LNCaP clone FGC (cell line): ENCODE results near the gene DNAAF3.

Experiments
- DNase-seq: peaks from one replicate; pipeline ENCODE4 v3.0.0-alpha.2; 2011; ENCODE audit warnings: low read depth
- H3K4me3 ChIP-seq: 2 replicates; pipeline ENCODE4 v1.5.1; 2011; ENCODE audit warnings: mild to moderate bottlenecking, low read depth, low read length, control low read depth
- TF ChIP-seq, protein P1 (sequence below): IDR thresholded peaks from 2 replicates; pipeline ENCODE4 v1.5.1; 2012; ENCODE audit warnings: mild to moderate bottlenecking; ENCODE audit not compliant: control insufficient read depth, insufficient read depth; ENCODE audit errors: extremely low read depth

Gene DNAAF3

GRCh38 chr19:55114566-55115145 is 51.8 kb downstream of the DNAAF3 start:
- no peak overlapping the region for H3K4me3 ChIP-seq
- TF ChIP-seq, protein P1, sequence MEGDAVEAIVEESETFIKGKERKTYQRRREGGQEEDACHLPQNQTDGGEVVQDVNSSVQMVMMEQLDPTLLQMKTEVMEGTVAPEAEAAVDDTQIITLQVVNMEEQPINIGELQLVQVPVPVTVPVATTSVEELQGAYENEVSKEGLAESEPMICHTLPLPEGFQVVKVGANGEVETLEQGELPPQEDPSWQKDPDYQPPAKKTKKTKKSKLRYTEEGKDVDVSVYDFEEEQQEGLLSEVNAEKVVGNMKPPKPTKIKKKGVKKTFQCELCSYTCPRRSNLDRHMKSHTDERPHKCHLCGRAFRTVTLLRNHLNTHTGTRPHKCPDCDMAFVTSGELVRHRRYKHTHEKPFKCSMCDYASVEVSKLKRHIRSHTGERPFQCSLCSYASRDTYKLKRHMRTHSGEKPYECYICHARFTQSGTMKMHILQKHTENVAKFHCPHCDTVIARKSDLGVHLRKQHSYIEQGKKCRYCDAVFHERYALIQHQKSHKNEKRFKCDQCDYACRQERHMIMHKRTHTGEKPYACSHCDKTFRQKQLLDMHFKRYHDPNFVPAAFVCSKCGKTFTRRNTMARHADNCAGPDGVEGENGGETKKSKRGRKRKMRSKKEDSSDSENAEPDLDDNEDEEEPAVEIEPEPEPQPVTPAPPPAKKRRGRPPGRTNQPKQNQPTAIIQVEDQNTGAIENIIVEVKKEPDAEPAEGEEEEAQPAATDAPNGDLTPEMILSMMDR: no peak
- DNase-seq: no peak

GRCh38 chr19:55113570-55114039 is 52.8 kb downstream of the DNAAF3 start:
- no peak overlapping the region for H3K4me3 ChIP-seq
- no peak for DNase-seq

DNA sequence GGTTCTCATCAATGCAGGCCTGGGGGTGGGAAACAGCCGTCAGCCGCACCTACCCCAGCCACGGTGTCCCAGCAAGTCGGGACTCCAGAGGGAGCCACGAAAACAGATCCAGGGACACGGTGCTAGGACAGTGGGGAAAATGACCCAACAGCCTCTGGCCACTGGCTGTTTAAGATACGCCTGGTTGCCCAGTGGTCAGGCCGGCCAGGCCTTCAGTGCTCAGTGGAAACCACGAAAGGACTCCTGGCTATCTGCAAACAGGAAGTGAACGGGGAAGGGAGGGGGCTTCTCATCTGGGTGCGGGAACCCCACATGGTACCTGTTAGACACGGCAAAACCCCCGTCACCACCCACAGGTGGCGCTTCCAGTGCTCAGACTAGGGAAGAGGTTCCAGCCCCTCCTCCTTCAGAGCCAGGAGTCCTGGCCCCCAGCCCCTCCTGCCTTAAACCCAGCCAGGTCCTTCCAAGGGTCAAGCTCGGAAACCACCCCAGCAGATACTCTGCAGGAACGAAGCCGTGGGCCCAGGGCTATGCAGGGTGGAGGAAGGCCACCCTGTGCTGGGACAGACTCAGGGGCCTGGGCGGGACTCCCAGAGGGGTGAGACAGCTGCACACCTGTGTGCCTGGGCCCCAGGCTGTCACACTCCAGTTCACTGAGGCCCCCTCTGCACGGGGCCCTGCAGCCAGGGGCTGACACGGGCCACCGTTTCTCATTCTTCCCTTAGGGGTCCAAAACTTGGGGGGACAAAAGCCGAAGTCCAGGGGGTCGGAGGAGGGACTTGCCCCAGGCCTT is 53.4 kb downstream of the DNAAF3 start:
- TF ChIP-seq, protein P1: no peak
- H3K4me3 ChIP-seq: no peak overlapping the region
- DNase-seq: no peak

More at GRCh38 chr19:55113570-55114039, 52.8 kb downstream of the DNAAF3 start:
- TF ChIP-seq, protein P1: no peak

GRCh38 chr19:55112246-55112776 is 54.1 kb downstream of the DNAAF3 start:
- DNase-seq: no peak
- H3K4me3 ChIP-seq: no peak overlapping the region
- TF ChIP-seq, protein P1: no peak

DNA sequence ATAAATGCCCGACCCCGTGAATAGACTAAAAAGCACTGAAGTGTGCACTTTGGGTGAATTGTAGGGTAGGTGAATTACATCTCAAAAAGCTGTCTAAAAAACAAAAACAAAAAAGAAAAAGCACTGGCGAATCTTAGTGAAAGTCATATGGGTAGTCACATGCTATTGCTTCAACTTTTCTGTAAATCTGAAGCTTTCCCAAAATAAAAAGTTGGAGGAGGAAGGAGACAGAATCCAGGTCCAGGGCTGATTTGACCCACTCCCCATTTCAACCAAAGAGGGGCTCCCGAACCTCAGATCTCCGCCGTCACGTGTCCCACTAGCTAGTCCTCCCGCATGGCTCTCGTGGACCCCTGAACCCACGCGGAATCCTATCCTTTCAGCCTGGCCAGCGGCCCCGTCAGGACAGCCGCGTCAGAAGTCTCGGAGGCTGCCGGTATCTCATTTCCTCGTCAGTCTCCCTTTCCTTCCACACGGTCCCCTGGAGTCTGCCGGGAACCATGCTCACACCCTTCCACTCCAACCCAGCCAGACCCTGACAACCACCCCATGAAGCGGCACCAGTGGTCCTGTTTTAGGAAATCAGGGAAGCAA is 55.1 kb downstream of the DNAAF3 start:
- TF ChIP-seq, protein P1: no peak
- H3K4me3 ChIP-seq: no peak overlapping the region
- DNase-seq: no peak

DNA sequence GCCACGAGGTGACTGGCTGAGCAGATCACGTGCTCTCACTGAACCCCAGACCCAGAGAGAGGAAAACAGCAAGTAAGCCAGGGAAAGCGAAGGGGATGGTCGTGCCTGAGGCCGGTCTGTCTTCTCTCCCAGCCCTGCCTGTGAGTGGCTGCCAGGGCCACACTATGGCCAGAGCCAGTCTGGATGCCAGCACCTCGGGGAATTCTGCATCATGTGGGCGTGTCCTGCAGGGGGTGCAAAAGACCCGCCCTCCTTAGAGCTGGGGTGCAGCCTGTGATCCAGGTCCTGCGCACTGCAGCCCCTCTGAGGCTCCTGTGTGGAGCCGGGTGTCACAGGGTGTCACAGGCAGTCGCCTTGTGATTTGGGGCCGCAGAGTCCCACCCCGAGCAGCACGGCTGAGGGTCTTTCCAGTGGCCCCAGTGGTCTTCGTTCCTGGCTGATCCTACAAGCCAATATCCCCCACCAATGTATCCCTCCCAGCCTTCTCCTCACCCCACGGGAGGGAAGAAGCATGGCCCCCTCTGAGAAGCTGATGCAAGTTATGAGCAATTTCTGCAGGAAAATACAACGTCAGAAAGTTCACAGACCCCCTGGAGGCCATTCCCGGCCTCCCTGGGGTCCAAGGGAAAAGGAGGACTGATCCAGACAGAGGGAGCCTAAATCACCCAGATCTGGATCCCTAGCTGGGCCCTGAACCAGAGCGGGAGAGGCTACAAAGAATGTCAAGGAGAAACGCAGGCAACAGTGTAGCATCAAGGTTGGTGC is 56.7 kb downstream of the DNAAF3 start:
- TF ChIP-seq, protein P1: no peak
- DNase-seq: no peak
- no peak overlapping the region for H3K4me3 ChIP-seq
